HG03457 (cell line): ENCODE results near the gene OSTF1.

Experiments used
- ATAC-seq: cut with Tn5 transposase; IDR thresholded peaks from one replicate; pipeline ENCODE4 v1.9.1; 2021; ENCODE audit warnings: moderate number of reproducible peaks; ENCODE audit not compliant: unreplicated experiment

The OSTF1 gene

DNA sequence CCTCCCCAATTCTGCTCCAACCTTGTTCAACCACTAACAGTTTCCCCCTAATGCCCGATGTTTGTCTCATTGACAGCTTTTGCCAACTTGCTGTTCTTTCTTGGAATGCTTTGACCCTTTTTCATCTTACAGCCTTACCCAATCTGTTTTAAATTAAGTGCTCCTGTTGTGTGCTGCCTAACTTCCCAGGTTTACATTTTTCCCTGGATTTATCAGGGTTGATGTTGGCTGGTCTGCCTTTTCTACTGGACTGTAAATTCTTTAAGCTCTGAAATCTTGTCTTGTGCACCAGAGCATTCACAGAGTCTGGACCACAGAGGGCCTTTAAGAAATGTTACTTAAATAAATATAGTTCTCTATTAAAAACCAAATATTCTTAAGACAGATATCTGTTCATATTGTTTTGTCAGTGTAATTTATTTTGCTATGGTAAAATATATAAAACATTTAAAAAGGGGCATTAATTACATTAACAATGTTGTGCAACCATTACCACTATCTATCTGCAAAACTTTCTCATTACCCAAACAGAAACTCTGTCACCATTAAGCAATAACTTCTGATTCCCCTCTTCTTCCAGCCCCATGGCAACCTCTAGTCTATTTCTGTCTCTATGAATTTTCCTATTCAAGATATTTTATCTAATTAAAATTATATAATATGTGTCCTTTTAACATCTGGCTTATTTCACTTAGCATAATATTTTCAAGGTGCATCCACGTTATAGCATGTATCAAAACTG lies 73.0 kb downstream of the OSTF1 start:
- no peak for ATAC-seq

DNA sequence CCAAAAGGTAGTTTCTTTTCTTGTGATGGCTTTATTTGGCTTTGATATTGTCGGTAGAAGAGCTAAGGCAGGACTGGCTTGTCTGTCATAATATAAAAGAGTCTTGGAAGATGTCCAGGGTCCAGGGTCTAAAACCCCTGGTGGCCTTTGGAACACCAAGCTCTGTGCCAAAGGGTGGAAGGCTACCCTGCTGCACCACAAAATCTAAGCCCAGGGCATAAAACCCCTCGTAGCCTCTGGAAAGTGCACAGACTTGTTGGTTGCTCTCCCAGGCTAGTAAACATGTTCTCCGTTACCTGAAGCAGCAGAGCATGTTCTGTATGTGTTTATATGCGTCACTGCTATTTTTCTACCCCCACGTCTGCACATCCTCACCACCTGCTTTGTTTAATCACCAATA lies 75.5 kb downstream of the OSTF1 start:
- ATAC-seq: no peak

DNA sequence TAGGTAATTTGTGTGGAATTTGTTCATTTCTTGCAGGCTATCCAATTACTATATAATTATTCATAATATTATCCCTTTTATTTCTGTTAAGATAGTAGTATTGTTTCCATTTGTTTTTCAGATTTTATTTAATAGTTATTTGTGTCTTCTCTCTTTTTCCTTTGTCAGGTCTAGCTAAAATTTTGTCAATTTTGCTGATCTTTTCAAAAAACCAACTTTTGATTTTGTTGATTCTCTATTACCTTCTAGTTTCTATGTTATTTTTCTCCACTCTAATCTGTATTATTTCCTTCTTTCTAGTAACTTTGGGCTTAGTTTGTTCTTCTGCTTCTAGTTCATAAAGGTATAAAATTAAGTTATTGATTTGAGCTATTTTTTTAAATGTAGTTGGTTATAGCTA lies 76.3 kb downstream of the OSTF1 start:
- no peak for ATAC-seq

DNA sequence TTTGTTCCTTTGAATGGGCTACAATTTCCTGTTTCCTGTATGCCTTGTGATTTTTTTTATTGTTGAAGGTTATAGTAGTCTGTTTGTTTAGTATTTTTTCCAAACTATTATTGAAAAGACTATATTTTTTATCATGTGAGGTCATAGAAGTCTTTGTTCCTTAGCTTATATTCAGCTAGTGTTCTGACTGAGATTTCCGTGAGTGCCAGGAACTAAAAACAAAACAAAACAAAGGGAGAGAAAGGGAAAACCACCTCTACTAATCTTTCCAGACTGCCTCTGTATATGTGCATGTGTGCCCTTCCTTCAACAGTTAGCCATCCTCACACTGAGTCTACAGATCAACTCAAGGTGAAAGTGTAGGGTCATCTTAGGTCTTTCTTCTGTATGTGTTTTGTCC lies 79.0 kb downstream of the OSTF1 start:
- no peak for ATAC-seq

DNA sequence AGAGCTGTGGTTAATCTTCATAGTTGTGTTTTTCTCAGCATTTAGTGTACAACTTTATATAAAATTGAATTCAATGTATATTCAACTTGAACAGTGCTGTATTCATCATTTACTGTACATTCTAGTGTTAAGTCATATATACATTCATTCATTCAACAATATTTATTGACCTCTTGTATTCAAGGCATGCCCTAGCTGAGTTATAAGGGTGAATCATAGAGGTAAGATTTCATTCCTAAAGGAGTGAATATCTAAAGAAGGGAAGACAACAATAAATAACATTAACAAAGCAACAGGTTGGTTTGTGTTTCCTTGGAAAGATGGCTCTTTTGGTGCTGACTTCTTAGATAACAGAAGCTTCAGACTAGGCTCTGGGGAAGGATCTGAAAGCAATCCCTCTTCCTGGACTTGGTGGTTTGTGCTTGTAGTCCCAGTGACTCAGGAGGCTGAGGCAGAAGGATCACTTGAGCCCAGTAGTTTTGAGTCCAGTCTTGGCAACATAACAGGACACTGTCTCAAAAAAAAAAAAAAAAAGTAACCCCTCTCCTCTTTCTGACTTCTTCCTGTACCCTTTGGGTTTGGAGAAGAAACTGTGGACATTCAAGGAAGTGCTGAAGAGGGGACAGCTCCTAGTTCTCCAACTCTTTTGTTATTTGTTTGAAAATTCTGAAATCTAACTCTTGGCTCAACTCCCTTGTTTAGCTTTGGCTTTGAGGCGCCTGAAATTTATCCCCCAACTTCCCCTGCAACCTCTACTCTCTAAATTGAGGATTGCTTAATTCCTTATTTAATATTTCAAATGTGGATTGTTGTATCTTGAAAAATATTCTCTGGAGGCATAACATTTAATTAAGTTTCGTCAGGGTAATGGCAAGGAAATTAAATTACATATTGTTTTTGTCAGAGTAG lies 80.2 kb downstream of the OSTF1 start:
- ATAC-seq: no peak

DNA sequence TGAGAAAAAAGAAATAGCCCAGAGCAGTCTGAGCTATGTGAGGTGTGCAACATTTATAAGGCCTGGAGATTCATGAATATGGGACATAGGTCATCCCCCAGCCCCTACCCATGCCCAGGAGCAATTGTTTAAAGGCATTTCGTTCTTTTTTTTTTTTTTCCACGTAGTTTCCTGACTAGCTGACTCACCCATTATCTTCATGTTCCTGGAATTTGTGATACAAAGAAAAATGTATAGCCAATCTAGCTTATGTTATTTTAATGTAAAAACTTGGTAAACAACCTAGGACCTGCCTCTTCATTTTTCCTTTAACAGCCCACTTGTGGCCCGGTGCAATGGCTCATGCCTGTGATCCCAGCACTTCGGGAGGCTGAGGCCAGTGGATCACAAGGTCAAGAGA lies 81.3 kb downstream of the OSTF1 start:
- no peak for ATAC-seq

DNA sequence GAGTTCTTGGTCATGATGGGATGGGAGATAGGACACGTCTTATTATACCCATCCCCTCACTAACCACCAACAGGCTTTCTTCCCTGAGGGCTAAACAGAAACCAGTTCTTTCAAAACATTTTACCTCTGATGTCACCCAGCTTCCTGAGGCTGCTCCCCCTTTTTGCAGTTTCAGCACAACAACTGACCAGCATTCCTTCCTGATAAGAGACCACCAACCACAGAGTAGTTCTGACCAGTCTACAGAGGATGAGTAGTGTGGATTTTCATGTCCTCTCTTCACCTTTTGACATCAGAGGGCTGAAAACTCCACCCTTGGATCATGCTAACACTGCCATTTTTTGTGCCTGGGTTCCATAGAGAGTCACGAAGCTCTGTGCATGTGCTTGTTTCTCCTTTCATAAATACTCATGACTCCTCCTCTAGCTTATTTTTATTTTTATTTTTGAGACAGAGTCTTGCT lies 82.6 kb downstream of the OSTF1 start:
- no peak for ATAC-seq

DNA sequence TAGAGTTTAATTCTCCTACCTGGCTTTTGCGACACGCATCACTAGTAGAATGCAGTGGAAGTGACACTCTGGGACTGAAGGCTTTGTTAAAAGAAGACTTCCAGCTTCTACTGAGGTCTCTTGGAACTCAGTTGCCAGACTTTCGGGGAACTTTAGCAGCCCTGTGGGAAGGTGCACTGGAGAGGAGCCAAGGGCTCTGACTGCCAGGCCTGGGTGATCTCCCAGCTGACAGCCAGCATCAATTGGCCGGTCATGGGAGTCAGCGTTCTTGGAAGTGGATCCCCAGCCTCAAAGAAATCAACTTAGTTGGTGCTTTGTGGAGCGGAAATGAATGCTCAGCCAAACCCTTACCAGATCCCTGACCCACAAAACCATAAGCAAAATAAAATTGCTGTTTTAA lies 87.1 kb downstream of the OSTF1 start:
- no peak for ATAC-seq

DNA sequence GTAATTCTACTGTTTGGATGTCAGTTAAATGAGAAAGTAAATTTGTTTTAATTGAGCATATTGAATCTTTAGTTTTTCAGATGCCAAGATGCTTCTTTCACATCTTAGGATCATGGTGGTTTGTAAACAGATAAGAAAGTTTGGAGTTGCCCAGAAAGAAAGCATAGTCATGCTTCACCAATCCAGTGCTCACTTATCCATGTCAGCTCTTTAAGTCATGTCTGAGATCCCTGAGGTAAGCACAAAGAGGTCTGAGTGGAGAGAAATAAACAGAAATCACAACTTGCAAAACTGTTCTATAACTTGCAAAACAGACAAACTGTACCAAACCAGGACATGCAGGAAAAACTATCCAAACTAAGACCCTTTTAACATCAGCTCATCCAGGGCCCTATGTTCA lies 87.7 kb downstream of the OSTF1 start:
- no peak for ATAC-seq

DNA sequence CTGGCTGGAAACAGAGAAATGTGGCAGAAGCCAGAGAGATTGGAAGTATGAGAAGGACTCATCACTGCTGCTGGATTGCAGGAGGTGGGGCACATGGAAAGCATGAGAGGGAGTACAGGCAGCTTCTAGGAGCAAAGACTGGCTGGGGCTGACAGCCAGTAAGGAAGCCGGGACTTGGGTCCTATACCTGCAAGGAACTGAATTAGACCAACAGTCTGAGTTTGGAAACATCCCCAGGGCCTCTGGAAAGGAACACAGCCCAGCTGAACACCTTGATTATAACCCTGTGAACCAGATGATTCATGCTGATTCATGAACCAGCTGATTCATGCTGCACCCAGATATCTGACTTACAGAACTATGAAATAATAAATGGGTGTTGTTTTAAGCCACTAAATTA lies 93.4 kb downstream of the OSTF1 start:
- no peak for ATAC-seq

DNA sequence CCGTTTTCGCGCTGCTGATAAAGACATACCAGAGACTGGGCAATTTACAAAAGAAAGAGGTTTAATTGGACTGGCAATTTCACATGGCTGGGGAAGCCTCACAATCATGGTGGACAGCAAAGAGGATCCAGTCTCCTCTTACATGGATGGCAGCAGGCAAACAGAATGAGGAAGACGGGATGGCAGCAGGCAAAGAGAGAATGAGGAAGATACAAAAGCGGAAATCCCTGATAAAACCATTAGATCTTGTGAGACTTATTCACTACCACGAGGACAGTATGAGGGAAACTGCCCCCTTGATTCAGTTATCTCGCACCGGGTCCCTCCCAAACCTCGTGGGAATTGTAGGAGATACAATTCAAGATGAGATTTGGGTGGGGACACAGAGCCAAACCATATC lies 95.0 kb downstream of the OSTF1 start:
- ATAC-seq: no peak

DNA sequence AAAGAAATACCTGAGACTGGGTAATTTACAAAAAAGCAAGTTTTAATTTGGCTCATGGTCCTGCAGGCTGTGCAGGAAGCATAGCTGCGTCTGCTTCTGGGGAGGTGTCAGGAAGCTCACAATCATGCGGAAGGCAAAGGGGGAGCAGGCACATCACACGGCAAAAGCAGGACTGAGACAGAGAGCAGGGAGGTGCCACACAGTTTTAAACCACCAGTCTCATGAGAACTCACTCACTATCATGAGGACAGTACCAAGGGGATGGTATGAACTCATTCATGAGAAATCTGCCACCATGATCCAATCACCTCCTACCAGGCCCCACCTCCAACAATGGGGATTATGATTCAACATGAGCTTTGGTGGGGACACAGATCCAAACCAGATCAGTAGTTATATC lies 96.2 kb downstream of the OSTF1 start:
- no peak for ATAC-seq

DNA sequence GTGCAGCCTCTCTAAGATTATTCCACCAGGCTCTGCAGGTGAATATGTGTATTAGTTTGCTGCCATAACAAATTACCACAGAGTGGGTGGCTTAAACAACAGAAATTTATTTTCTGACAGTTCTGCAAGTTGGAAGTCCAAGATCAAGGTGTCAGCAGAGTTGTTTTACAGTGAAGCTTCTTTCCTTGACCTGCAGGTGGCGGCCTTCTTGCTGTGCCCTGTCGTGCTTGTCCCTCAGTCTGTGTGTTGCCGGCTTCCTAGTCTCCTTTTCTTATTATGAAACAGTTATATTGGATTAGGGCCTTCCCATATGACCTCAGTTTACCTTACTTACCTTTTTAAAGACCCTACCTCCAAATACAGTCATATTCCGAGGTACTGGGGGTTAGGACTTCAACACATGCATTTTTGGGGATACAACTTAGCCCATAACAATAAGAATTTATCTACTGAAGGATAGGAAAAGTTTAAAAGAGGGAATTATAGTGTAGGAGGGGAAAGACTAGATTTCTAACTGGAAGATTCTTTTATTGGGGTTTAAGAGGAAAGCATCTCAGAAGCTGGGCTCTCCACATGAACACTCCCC lies 97.4 kb downstream of the OSTF1 start:
- ATAC-seq: peak; percentile 78

DNA sequence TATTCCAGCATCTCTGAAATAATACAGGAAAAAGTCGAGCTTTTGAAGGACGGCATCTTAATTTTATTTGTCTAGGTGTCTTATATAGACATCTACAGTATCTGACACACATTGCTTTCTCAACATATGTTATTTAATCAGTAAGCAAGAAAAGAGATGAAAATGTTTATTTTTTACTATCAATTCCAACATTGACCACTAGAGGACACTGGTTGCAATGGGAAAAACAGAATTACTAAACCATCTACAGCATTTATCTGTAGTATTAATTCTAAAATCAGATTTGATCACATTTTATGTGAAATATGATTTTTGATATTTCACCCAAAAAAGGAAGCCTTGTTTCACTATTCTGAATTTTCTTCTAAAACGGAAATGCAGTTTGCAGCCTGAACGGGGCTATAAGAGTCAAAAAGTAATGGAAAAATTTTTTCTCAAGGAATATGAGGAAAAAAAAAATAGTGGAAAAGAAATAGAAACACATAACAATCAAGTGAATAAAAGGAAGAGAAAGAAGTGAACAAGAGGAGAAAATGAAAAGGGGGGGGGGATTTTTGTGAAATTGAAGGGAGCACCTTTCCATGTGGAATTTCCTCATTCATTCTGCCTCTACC lies 98.6 kb downstream of the OSTF1 start:
- no peak for ATAC-seq

DNA sequence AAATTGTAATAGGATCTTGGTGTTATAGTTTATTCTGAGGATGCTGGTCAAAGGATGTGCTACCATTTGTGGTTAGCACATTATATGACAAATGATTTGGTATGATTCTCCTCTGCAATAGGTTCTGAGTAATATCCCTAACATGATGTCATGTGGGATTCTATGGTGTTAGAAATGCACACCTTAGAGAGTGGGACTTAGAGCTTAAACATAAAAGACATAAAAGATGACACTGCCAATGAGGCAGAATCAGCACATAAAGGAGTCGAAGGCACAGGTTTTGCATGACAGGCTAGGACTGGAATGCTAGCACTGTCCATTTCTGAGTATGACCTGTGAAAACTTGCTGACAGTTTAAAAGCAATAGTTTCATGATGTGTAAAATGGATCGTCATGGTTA lies 100.4 kb downstream of the OSTF1 start:
- ATAC-seq: no peak

DNA sequence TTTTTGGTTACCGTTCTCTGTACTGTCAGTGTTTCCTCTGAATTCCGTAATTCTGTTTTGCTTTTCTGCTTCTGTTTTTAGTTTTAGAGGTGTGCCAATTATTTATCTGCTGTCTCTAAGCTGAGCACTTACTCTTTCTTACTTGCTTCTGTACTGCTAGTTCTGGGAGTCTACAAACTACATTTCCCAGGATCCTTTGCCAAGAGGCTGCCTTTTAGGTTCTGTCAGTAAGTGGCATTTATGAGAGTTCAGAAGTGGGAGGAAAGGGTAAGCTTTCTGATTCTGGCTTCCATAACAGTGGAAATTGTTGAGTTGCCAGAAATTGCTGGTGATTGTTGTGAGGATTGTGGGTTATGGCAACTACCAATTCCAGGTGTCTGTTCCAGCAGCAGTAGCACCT lies 102.4 kb downstream of the OSTF1 start:
- no peak for ATAC-seq
